Activated naive CD4-positive, alpha-beta T cell (primary cell): ENCODE data around the gene ADGRB2.
A peak's percentile ranks its signal among the peaks of the same experiment; 100 is the strongest.

Experiments used
- DNase-seq, 4 experiments: peaks; one replicate each; lab custom pipeline; 2025; lab: John Stamatoyannopoulos, UW

The ADGRB2 gene

GRCh38 chr1:31782421-31783410, 18.6 kb upstream of the ADGRB2 start:
- DNase-seq, result no peak

- no peak for DNase-seq
These were observed 17.7 kb upstream of the ADGRB2 start for GRCh38 chr1:31781756-31782371.

GRCh38 chr1:31781138-31781755, 17.1 kb upstream of the ADGRB2 start:
- no peak for DNase-seq

GRCh38 chr1:31780632-31781031, 16.5 kb upstream of the ADGRB2 start:
- DNase-seq, result no peak

GRCh38 chr1:31779687-31780086, 15.5 kb upstream of the ADGRB2 start:
- DNase-seq, result no peak

- DNase-seq, result no peak
These were observed 14.8 kb upstream of the ADGRB2 start for GRCh38 chr1:31778763-31779488.

- no peak for DNase-seq
These were observed 12.4 kb upstream of the ADGRB2 start for GRCh38 chr1:31776516-31776915.

- no peak for DNase-seq
These were observed 11.9 kb upstream of the ADGRB2 start for GRCh38 chr1:31776032-31776431.

GRCh38 chr1:31775210-31775999, 11.3 kb upstream of the ADGRB2 start:
- DNase-seq, result no peak

- DNase-seq, result no peak
These were observed 10.4 kb upstream of the ADGRB2 start for GRCh38 chr1:31774495-31774894.

GRCh38 chr1:31773861-31774260, 9.7 kb upstream of the ADGRB2 start:
- DNase-seq, result no peak

- DNase-seq, result no peak
These were observed 8.6 kb upstream of the ADGRB2 start for GRCh38 chr1:31772669-31773248.

GRCh38 chr1:31771891-31772668, 7.9 kb upstream of the ADGRB2 start:
- DNase-seq, result peak in 1 of 4 experiments; percentile 26

- no peak for DNase-seq
These were observed 5.7 kb upstream of the ADGRB2 start for GRCh38 chr1:31769720-31770390.

- DNase-seq, result no peak
These were observed 5.0 kb upstream of the ADGRB2 start for GRCh38 chr1:31768939-31769704.

- no peak for DNase-seq
These were observed 4.3 kb upstream of the ADGRB2 start for GRCh38 chr1:31768407-31768907.

GRCh38 chr1:31767225-31767624, 3.1 kb upstream of the ADGRB2 start:
- DNase-seq, result no peak

- DNase-seq, result no peak
These were observed 1.4 kb upstream of the ADGRB2 start for GRCh38 chr1:31765516-31765915.

GRCh38 chr1:31765041-31765467, 914 bp upstream of the ADGRB2 start:
- no peak for DNase-seq
